SW 1271 (cell line): ENCODE measurements around the gene KIF26B.
"Not testable (repeated sequence)": the region's sequence is repeated elsewhere in the genome, so short reads cannot be mapped to it uniquely, and the experiment has no call there.

ENCODE experiments used
- DNase-seq, 2 experiments: peaks; one replicate each; lab custom pipeline; 2025; lab: John Stamatoyannopoulos, UW

The KIF26B gene

DNA sequence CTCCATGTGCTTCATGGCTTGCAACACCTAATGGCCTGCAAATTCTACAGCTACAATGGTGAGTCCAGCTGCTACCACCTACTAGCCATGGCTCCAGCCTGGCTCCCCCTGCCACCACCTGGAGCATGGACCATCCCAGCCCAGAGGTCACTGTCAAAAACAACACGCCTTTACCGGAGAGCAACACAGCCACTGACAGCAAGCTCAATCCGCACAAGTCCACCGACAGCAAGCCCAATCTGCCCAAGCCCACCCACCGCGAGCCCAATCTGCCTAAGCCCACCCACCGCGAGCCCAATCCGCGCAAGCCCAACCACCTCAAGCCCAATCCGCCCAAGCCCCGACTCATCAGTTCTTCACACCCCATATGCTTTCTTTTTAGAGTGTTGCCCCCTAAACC lies 128.2 kb downstream of the KIF26B start:
- no peak for DNase-seq

DNA sequence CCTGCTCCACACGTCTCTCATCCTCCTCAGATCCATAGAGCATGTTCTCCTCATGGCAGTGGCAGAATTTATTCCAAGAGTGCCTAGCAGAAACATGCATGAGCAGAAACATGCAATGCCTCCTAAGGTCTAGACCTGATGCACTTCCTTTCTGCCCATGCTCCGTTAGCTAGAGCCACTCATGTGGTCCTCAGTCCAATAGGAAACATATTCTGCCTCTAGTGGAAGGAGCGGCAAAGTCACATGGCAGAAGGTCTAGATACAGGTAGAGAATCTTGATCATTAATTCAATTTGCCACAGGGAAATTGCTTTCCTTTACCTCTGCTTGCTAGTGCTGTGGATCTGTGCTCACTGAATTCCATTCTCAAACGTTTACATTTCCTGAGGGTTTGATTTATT lies 130.4 kb downstream of the KIF26B start:
- no peak for DNase-seq

DNA sequence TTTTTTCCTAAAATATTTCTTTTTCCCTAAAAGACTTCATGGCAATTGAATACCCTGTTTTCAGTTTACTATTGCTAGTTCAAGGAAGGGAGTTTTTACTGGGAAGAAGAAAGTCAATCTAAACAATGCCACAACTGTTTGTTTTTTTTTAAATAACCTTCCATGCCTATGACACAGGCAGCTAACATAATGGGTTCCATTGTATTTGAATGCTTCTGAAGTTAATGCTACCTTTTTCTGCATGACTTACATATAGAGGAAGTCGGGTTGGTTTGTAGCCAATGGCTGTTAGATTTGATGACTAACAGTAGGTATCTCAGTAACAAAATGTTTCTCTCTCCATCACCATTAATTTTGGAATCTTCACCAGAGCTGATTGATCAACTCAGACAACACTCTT lies 134.0 kb downstream of the KIF26B start:
- no peak for DNase-seq

DNA sequence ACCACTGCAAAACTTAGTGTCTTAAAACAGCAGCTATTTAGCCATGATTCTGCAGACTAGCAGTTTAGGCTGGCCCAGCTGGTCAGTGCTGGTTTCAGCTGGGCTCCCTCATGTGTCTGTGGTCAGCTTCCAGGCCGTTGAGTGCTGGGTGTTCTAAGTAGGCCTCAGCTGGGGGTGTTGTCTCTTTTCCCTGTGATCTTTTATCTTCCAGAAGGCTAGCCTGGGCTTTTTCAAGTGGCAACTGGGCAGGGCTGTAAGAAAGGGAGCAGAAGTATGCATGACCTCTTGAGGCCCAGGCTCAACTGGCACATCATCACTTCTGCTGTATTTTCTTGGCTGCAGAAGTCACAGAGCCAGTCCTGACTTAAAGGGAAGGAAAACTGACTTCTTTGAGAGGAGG lies 136.1 kb downstream of the KIF26B start:
- DNase-seq = no peak

DNA sequence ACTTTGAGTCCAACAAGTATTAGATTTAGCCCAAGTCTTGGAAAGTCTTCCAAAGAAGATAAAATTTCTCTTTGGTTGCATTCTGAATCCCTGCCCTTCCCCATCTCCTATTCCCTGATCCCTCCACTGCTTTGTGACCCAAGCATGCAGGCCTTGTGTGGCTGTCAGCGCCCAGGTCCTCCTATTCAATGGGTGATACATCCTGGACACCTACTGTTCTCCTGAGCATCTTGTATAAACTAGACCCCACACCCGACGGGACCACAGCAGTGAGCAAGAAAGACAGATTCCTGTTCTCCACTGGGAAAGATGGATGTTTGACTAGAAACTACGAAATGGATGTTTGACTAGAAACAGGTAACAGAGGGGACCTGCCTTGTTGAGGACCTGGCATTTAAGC lies 136.6 kb downstream of the KIF26B start:
- DNase-seq = no peak

DNA sequence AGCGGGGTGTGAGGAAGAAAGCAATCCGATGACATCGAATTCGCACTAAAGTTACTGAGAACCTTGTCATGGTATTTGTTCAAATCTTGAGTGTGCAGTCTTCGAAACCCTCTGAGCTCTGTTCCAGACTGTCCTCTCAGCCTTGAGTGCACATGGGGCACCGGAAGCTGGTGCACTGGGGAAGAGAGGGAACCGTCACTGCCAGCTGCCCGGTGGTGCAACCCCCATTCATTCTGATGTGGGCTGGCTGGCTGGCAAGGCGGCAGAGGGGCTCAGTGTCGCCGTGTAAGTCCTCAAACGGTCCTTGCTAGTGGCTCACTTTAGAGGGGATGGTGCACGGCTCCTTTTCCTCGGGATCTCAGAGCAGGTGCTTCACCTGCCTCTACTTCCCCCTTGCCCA lies 137.4 kb downstream of the KIF26B start:
- no peak for DNase-seq

DNA sequence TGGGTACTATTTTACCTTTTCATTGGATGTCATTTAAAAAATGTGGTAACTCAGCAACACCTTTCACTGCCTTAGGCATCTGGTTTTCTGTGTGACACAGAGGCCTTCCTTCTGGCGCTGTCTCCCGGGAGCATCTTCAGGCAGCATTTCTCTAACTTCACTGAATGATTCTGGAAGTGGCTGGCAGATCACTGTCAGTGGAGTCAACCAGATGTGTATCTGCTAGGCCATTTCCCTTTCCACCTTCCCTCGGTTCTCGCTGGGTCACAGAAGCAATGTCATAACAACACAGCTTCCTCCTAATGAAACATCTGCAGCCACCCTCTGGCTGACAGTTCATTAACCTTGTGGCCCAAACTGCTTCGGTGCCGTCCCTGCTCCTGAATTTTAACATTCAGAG lies 137.8 kb downstream of the KIF26B start:
- no peak for DNase-seq

DNA sequence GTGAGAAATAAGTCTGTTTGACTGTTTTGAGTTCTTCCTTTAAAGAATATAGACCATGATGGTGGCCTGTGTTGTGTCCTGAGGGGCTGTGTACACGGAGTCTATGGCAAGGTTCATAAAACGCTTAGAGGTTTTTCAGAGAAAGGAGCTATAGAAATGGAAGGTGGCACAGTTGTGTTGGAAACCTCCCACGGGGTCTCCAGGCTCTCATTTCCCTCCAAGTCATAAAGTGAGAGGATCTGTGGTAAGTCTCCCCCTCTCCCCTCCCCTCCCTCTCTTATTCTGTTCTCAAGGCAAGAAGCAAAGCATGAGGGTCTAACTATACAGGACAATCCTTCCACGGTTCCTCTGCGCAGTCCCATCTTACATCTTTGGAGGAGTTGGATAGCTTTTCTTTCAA lies 139.2 kb downstream of the KIF26B start:
- DNase-seq = no peak

DNA sequence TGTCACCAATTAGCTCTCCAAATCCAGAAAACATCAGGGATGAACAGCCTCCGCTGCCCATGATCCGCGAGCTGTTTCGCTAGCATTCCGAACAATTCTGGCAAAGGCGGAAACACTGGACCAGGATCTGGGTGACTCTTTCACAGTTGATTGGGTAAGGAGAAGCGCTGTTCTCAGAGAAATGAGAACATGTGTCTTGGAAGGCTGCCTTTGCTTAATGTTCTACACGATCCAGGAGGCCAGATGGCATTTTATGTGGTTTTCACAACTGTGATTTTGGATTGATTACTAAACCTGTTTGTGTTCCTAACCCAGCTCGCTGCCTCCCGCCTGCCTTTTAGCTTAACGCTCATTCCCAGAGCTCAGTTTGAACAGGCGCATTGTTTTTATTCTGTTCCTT lies 144.0 kb downstream of the KIF26B start:
- no peak for DNase-seq

DNA sequence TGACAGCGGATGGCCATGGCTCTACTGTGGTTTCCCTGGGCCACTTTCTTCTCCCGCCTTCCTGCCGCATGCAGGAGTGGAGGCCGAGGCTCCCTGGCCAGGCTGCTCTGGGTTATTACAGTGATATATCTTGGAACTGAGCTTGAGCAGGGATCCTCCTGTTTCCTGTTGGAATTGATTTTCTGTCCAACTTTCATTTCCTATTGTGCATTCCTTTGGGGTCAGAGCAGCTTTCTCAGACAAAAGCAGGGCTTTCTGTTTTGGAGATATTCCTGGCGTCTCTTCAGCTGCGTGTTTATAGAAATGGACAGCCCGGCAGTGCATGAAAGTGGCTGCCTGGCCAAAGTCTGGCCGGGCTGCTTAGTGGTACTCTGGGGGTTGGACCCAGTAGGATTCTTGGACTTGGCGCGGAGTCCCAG lies 146.4 kb downstream of the KIF26B start:
- no peak for DNase-seq

DNA sequence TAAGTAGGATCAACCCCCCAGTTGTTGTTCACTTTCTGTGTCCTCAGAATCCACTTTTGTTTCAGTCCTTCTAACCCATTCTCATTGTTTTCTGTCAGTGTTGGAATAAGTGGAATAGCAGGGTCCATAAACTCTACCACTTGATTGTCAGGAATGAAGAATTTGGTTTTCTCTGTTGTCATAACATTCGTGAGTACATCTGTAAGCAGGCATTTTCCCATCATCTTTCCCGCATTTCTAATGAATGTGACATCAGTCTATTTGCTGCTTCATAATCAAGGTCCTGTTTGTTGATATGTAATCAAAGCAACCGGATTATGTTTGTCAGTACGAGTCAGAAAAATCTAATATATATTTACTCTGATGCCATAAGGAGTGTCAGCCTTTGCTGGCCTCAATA lies 147.1 kb downstream of the KIF26B start:
- no peak for DNase-seq

DNA sequence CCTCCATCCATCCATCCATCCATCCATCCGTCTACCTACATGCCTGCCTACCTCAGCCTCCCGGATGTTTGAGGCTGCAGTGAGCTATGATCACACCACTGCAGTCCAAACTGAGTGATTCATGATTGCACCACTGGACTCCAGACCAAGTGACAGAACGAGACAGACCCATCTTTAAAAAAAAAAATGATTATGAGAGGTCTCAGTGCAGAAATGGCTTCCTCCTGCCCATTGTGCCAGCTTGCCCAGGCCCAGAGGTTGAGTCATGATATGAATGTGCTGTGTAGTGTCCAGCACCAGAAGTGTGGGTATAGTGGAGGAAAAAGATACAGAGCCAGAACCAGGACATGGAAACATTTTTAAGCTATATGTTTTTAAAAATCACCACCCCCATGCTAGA lies 149.9 kb downstream of the KIF26B start:
- DNase-seq = no peak

DNA sequence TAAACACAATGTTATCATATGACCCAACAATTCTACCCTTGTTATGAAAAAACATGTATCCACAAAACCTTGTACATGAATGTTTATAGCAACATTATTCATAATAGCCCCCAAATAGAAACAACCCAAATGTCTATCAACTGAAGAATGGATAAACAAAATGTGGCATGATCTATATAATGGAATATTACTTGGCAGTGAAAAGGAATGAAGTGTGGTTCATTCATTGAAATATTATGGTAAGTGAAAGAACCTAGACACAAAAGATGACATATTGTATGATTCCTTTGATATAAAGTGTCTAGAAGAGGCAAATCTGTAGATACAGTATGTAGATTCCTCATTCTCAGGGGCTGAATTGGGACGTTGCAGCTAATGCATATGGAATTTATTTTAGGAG lies 151.2 kb downstream of the KIF26B start:
- DNase-seq = no peak

DNA sequence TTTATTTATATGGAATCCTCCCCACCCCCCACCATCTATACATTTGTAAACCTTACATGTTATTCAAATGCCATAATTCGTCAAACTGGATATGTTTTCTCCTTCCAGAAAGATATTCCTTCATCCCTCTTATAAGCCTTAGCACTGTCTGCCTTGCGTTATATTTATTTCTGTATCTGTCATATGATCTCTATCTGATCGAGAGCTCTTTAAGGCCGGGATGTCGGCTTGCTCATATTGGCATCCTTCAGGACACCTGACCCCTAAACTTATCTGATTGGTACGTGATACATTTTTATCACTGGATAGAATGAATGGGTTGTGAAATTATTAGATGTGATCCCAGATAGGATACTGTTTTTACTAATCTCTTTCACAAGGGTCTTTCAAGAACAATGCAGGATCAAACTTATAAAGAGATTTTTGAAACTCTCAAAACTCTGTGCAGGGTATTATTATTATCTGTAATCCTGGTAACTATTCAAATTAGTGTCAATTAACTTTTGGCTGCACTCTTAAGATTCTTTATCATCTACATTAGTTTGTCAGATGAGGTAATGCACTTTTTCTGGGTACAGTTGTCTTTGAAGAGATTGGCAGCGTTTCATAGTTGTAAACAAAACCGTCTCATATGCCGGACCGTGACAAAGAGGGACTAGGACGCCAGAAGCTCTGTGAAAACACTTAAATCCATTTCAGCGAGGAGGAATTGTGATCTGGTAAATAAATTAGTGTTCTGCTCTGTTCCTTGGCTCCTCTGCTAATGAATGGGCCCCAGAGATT lies 152.0 kb downstream of the KIF26B start:
- DNase-seq = no peak

DNA sequence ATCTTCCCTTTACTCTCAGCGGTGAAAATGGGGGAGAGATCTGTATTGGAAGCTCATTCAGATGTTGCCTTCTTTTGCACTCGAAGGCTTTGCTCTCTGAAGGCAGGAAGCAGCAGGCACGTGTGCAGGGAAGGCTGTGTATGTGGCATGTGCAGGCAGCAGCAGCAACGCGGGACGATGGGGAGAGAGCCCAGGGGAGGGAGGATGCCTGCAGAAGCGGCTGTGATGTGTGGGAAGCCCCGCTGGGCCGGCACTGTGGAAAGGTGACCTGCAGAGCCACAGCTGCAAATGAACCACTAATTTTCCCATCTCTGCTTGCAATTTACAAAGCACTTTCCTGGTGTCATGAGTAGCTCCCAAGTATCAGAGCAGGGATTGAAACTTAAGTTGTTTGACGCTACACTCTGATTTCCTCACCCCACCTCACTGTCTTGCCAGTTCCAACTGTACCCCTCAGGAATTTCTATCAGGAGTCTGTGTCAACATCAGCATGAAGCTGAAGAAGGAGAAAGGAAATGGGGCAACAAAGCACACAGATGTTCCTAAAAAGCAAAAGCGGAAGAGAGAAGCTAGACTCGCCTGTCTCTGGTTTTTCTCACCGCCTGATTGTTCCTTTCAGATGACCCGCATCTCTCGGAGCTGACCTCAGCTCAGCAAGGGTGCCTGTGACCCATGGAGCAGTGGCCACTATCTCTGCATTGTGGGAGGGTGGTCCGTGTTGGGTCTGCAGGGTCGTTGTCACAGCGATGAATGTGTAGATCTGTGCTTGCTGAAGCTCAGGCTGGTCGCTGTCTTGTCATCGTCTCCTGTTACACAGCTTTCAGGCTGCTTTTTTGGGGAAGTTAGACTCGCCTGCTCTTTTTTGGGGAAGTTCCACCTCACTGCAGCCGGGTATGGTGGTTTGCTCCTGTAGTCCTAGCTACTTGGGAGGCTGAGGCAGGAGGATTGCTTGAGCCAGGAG lies 156.1 kb downstream of the KIF26B start:
- DNase-seq = no peak

DNA sequence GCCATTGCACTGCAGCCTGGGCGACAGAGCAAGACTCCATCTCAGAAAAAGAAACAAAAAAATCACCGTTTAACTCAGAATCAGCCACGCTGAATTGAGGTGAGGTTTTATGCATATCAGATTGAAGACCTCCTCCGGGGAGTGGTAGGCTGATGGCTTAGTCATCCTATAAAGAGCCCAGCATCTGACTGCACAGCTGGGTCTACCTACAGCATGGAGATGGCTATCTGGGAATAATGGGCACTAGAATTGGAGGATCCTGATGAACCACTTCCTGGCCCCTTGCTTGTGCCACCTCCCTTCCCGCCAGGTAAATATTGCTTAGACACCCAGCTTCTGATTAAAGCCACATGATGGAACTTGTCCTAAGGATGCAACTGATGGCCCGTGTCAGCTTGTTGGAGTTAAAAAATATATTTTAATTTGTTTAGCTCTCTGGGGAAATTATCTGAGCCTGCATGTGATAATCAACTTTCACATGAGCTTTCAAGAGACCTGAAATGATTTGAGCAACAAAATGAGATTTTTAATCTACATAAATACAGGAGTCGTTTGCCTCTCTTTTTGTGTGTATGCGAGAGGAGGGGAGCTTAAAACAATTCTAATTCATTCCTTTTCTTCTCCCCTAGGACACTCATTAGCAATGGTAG lies 157.2 kb downstream of the KIF26B start:
- no peak for DNase-seq

DNA sequence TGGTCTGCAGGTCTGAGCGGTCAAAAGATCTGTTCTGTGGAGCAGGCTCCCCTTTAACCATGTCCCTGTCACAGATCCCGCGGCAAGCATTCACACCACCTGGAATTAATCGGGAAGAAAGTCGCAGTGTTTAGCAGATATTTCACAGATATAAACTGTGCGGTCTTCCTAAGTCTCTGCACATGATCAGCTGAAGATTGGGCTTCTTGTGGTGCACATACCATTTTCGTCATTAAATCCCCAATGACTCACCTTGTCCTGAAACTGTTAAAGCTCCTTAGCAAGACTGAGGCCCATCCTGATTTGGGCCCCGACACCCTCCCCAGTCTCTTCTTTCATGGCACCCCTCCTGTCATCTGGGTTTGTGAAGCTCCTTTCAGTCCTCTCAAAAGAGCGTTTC lies 158.8 kb downstream of the KIF26B start:
- no peak for DNase-seq

DNA sequence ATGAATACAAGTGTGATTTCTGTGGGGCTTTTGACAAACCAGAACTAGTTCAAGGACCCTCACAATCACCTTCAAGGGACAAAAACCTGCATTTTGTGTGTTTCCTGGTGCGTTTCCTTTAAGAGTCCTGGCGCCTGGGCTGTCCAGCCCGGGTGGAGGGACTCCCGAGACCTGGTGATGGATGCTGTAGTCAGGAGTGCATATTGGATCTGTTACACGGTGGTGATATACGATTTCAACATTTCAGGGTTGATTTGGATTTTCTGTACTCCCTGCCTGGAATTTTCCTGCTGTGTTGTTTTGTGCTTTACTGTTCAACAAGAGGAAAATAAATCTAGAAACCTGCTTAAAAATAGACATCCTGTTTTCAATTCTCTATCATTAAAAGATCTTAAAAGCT lies 162.0 kb downstream of the KIF26B start:
- no peak for DNase-seq

DNA sequence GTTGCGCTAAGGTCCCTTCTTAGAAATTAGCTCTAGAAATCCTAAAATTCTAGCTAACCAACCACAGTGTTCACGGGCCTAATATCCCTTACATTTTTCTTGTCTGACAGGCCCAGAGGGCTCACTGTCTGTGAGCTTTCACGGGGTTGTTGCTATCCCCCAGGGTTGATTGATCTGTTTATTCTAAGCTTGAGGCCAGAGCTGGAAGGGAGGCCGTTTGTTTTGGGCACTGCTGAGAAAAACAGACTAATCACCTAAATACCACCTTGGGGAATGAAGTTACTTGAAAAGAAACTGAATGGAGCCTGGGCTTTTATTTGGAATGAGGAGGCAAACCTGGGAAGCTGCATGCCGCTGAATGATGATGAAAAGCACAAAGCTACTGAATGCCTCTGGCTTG lies 162.4 kb downstream of the KIF26B start:
- DNase-seq = no peak

DNA sequence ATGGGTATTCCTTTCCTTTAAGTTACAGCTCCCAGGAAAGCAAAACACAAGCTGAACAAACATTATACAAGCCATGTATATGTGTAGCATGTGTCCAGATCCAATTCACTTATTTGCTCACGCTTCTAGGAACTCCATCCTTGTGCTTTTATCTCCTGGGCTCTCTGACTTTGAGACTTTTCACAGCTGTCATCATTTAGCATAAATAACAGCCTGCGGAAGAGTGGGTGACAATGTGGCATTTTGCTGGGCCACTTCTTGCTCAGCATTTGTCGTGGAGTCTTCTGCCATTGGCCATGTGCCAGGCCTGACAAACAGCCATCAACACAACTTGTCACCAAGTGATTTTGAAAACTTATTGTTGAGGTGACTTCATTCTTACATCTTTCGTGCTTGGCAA lies 164.3 kb downstream of the KIF26B start:
- no peak for DNase-seq

DNA sequence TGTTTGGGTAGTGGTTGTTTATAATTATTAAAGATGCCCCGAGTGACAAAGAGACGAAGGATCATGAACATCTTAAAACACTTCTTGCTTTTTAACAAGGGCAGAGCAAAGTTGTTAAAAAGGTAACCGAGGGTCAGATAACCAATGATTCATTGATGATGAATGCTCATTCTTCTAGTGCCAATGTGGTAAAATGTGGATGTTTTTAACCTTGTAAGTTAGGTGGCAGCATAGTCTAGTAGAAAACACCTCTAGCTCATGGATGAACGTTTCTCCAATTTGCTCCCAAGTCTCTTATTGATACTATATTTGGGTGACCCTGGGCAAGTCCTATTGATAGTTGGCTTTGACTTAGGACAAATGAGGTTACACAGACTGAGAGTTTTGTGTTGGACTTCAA lies 167.9 kb downstream of the KIF26B start:
- no peak for DNase-seq

DNA sequence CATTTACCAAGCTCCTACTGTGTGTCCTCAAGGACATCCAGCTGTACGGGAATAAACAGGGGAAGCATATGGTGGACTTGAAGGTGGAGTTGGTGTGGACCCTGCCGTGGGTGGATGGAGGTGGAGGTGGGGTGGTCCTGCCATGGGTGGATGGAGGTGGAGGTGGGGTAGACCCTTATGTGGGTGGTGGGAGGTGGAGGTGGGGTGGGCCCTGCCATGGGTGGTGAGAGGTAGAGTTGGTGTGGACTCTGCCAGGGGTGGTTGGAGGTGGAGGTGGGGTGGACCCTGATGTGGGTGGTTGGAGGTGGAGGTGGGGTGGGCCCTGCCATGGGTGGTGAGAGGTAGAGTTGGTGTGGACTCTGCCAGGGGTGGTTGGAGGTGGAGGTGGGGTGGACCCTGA lies 169.0 kb downstream of the KIF26B start:
- DNase-seq = not testable (repeated sequence)
